BJ (cell line): ENCODE data around the gene ZBTB46. TPM values are rescaled to one million over a fixed set of nuclear protein-coding genes. Genes with fewer than 3 reads are reported as not detected.

Experiments
- CTCF ChIA-PET: fragments of 350-600 bp; formaldehyde crosslinking; extraction: SDS; loops from one replicate; lab custom pipeline; 2021; ENCODE audit warnings: antibody characterized with exemption, inconsistent platforms; lab: Yijun Ruan, JAX
- POLR2A ChIA-PET: fragments of 300-600 bp; sonication (Branson Sonifier 250); formaldehyde crosslinking; extraction: SDS; loops from one replicate; lab custom pipeline; 2021; ENCODE audit warnings: antibody characterized with exemption; lab: Charles Lee
- DNase-seq: peaks from one replicate; pipeline ENCODE4 v3.0.0-alpha.2; 2011; ENCODE audit warnings: low read depth
- H3K27me3 ChIP-seq: 2 replicates; pipeline ENCODE4 v1.6.0; 2011; ENCODE audit warnings: low read length; ENCODE audit not compliant: control insufficient read depth, insufficient read depth
- H3K36me3 ChIP-seq: 2 replicates; pipeline ENCODE4 v1.5.1; 2011; ENCODE audit warnings: low read length; ENCODE audit not compliant: control insufficient read depth, insufficient read depth
- H3K4me3 ChIP-seq: 2 replicates; pipeline ENCODE4 v1.5.1; 2011; ENCODE audit warnings: low read depth, mild to moderate bottlenecking, control low read depth, low read length
- polyA plus RNA-seq: library from polyadenylated mRNA; depleted of rRNA; stranded (reverse); fragments of >200 nt; gene quantifications from 2 replicates; pipeline ENCODE4 v1.2.3, GENCODE V29; 2011
- TF ChIP-seq, protein P1 (sequence below): IDR thresholded peaks from 2 replicates; pipeline ENCODE4 v1.5.1; 2011; ENCODE audit warnings: low read depth, mild to moderate bottlenecking, control low read depth, inconsistent platforms, low read length, moderate library complexity; ENCODE audit not compliant: insufficient read depth

The ZBTB46 gene
- polyA plus RNA-seq, 1 experiment = 0.32 TPM

DNA sequence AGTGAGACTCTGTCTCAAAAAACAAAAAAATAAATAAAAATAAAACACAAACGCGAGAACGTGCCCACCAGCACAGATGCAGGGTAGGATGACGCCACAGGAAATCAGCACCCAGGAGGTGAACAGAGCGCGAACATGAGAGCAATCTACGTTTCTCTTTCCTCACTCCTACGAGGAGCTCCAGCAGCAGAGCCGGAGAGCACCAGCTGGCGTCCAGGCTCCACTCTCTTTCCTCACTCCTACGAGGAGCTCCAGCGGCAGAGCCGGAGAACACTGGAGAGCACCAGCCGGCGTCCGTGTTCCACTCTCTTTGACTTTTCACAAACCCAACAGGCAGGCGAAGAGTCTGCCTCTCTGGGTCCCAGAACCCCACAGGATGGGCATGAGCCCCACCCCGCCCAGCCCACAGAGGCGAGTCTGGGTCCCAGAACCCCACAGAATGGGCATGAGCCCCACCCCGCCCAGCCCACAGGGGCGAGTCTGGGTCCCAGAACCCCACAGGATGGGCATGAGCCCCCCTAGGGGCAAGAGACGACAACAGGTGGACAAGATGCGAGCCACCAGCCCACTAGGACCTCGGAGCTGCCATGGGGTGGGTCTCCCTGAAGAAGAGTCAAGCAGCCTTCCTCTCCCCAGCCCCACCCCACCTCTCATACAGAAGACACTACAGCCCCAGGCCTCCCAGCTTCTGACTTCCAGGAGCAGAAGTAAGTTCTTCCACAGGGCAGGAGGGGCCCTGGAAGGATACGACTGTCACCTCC, 20.2 kb downstream of the ZBTB46 start:
- no peak for DNase-seq
- CTCF ChIA-PET = interaction anchor here (1.8 kb wide), 1 partner anchor 24 kb away, joined by 3 read pairs; no protein-coding TSS in a partner anchor
- Histone ChIP-seq H3K4me3 (no peak overlapping the region), H3K27me3 (no peaks in the 10 kb centered on the region), H3K36me3 (no peaks in the 10 kb centered on the region)
- TF ChIP-seq, protein P1, sequence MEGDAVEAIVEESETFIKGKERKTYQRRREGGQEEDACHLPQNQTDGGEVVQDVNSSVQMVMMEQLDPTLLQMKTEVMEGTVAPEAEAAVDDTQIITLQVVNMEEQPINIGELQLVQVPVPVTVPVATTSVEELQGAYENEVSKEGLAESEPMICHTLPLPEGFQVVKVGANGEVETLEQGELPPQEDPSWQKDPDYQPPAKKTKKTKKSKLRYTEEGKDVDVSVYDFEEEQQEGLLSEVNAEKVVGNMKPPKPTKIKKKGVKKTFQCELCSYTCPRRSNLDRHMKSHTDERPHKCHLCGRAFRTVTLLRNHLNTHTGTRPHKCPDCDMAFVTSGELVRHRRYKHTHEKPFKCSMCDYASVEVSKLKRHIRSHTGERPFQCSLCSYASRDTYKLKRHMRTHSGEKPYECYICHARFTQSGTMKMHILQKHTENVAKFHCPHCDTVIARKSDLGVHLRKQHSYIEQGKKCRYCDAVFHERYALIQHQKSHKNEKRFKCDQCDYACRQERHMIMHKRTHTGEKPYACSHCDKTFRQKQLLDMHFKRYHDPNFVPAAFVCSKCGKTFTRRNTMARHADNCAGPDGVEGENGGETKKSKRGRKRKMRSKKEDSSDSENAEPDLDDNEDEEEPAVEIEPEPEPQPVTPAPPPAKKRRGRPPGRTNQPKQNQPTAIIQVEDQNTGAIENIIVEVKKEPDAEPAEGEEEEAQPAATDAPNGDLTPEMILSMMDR = no peak
- POLR2A ChIA-PET = no interaction called here

DNA sequence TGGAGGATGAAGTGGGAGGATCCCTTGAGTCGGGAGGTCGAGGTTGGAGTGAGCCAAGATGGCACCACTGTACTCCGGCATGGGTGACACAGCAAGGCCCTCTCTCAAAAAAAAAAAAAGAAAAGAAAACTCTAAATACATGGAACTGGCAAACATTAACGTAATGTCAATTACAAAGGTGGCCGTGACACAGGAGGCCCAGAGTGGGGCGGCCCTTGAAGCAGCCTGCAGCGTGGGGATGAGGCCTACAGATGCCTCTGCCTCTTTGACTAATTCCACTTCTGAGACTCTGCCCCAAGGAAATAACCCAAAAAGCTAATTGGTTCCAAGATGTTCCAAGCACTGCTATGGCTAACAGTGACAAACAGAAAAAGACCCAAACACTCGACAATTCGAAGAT, 21.2 kb downstream of the ZBTB46 start:
- TF ChIP-seq, protein P1 = no peak
- Histone ChIP-seq H3K27me3 (no peaks in the 10 kb centered on the region), H3K4me3 (no peak overlapping the region), H3K36me3 (no peaks in the 10 kb centered on the region)
- POLR2A ChIA-PET = no interaction called here
- CTCF ChIA-PET = interaction anchor here (1.8 kb wide), 1 partner anchor 23 kb away, joined by 3 read pairs; no protein-coding TSS in a partner anchor
- DNase-seq = no peak

DNA sequence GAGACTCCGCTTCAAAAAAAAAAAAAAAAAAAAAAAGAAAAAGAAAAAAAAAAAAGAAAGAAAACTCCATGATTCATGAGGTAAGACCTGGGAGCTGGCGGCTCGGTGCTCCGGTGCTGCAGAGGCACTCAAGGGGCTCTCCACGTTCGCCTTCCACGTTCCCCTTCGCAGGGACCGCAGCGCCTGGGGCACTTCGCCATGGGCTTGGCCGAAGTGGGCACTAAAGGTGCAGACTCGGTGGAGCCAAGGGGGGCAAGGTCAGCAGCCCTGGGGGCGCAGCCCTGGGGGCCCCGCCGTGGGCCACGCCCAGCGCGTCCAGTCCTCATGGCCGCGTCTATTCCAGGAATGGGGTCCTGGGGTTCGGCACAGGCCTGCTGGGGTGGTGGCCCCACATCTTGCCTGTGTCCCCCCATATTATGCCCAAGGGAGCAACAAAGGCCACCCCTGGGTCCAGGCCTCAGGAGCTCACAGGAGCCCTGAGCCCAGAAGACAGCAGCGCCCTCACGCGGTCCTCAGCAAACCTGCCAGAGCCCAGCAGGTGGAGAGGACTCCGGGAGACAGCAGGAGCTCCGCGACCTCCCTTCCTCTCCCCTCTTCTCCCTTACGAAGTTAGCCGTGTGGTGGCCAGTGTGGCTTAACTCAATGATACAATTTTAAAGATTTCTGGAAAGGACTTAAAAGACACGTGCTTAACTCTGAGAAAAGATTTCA, 21.9 kb downstream of the ZBTB46 start:
- Histone ChIP-seq H3K27me3 (no peaks in the 10 kb centered on the region), H3K36me3 (no peaks in the 10 kb centered on the region), H3K4me3 (no peak overlapping the region)
- POLR2A ChIA-PET = no interaction called here
- no peak for DNase-seq
- CTCF ChIA-PET = no interaction called here
- TF ChIP-seq, protein P1 = no peak

DNA sequence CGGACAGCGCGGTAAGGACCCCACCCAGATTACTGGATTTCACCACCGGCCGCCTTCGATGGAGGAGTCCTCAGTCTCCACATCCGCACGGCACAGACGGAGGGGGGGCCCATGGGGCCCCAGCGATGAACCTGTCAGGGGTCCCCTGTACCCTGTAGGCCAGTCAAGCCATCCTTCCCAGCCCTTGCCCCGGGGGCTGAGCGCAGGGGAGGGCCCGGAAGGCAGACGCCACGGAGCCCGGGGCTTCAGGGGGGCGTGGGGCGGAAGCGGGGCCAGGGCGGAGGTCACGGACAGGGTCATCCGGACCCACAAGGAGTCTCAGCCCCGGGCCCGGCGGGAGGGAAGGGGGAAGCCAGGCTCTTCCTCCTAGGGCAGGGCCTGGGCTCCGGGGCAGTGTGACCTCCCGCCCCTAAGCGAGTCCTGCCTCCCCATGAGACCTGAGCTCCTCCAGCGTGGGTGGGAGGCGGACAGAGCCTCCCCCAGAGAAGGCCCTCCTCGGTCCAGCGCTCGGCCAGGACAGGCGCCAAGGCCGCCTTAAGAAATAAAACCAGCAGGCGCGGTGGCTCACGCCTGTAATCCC, 22.8 kb downstream of the ZBTB46 start:
- ChIA-PET CTCF (no interaction called here), POLR2A (no interaction called here)
- Histone ChIP-seq H3K4me3 (no peak overlapping the region), H3K27me3 (no peaks in the 10 kb centered on the region), H3K36me3 (no peaks in the 10 kb centered on the region)
- no peak for DNase-seq
- TF ChIP-seq, protein P1 = no peak

DNA sequence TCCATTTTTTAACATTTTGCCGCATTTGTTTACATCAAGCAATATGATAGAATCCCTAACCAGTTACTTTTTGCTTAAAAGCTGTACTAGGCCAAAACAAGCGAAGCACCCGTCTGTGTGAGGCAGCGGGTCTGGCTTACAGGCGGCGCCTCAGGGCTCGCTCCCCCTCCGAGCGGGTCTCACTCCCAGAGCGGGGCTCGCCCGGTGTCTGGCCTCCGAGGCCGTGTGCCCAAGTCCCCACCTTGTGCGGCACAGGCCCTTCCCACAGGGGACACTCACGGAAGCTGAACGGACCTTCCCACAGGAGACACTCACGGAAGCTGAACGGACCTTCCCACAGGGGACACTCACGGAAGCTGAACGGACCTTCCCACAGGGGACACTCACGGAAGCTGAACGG, 23.4 kb downstream of the ZBTB46 start:
- Histone ChIP-seq H3K36me3 (no peaks in the 10 kb centered on the region), H3K27me3 (no peaks in the 10 kb centered on the region), H3K4me3 (no peak overlapping the region)
- CTCF ChIA-PET = no interaction called here
- DNase-seq = no peak
- POLR2A ChIA-PET = no interaction called here
- TF ChIP-seq, protein P1 = no peak
